GM12878 (cell line): ENCODE measurements around the gene HPSE. TPM values are rescaled to one million over a fixed set of nuclear protein-coding genes. Genes with fewer than 3 reads are reported as not detected.

Experiments used
- ATAC-seq: fragments of 200-7000 bp; cut with Tn5 transposase; 3 replicates; pipeline ENCODE4 v1.9.1; 2020; ENCODE audit warnings: mild to moderate bottlenecking, moderate library complexity
- BruUV-seq: library from RNA; stranded (reverse); fragments of 400-500 nt; replicated peaks from 2 replicates; lab custom pipeline; 2021; lab: Mats Ljungman, UMichigan
- CTCF ChIA-PET: fragments of 300-600 bp; sonication (Branson Sonifier 250); formaldehyde crosslinking; extraction: SDS; loops from one replicate; lab custom pipeline; 2021; ENCODE audit warnings: inconsistent platforms; lab: Yijun Ruan, JAX
- POLR2A ChIA-PET: fragments of 350-600 bp; formaldehyde crosslinking; extraction: SDS; loops from one replicate; lab custom pipeline; 2021; ENCODE audit warnings: inconsistent platforms; lab: Charles Lee
- RAD21 ChIA-PET: fragments of 300-600 bp; sonication (Branson Sonifier 250); formaldehyde crosslinking; loops from one replicate; lab custom pipeline; 2023; ENCODE audit warnings: antibody characterized with exemption; ENCODE audit not compliant: unreplicated experiment; lab: Charles Lee
- SMC1A ChIA-PET: fragments of 300-600 bp; sonication (Branson Sonifier 250); formaldehyde crosslinking; loops from one replicate; lab custom pipeline; 2023; ENCODE audit not compliant: unreplicated experiment, uncharacterized antibody; lab: Charles Lee
- DNase-seq: peaks from one replicate; pipeline ENCODE4 v3.0.0-alpha.2; 2011; ENCODE audit warnings: low read depth, low spot score
- FAIRE-seq: peaks from 3 replicates; lab custom pipeline; 2011; peaks lifted over from hg19 to GRCh38; lab: Jason Lieb, UNC
- H2AFZ ChIP-seq: 2 replicates; pipeline ENCODE4 v1.6.0; 2011; ENCODE audit warnings: low read depth, low read length, control low read depth; ENCODE audit not compliant: control insufficient read depth
- H3K27ac ChIP-seq: 2 replicates; pipeline ENCODE4 v1.5.1; 2011; ENCODE audit warnings: control low read depth; ENCODE audit not compliant: control insufficient read depth, insufficient read depth
- H3K27me3 ChIP-seq, 2 experiments: replicated peaks in 1 of 2; 2 replicates each; pipeline versions ENCODE4 v1.6.0 to v1.6.1; 2011; ENCODE audit warnings: low read length in 1 of 2; ENCODE audit not compliant: control insufficient read depth in 2 of 2, insufficient read depth in 2 of 2
- H3K36me3 ChIP-seq, 2 experiments: 2 replicates each; pipeline ENCODE4 v1.5.1; 2011; ENCODE audit warnings: low read length in 1 of 2; ENCODE audit not compliant: control insufficient read depth in 2 of 2, insufficient read depth in 2 of 2
- H3K4me1 ChIP-seq: 2 replicates; pipeline ENCODE4 v1.6.1; 2011; ENCODE audit warnings: mild to moderate bottlenecking, low read length, moderate library complexity, mixed read lengths; ENCODE audit not compliant: control insufficient read depth, insufficient read depth
- H3K4me2 ChIP-seq: 2 replicates; pipeline ENCODE4 v1.6.0; 2011; ENCODE audit warnings: control low read depth; ENCODE audit not compliant: control insufficient read depth, insufficient read depth
- H3K4me3 ChIP-seq: fragments of 200-600 bp; sonication (generic); 2 replicates; pipeline ENCODE4 v1.5.1; 2016
- H3K79me2 ChIP-seq: 2 replicates; pipeline ENCODE4 v1.6.0; 2011; ENCODE audit warnings: low read length; ENCODE audit not compliant: control insufficient read depth, insufficient read depth
- H3K9ac ChIP-seq: 2 replicates; pipeline ENCODE4 v1.8.0; 2011; ENCODE audit warnings: low read length, control low read depth, mixed read lengths; ENCODE audit not compliant: control insufficient read depth, insufficient read depth
- H3K9me3 ChIP-seq: replicated peaks from 3 replicates; pipeline ENCODE4 v1.5.1; 2011; ENCODE audit warnings: mild to moderate bottlenecking, low read length; ENCODE audit not compliant: control insufficient read depth, insufficient read depth
- H4K20me1 ChIP-seq: 2 replicates; pipeline ENCODE4 v1.6.0; 2011; ENCODE audit not compliant: control insufficient read depth, insufficient read depth
- CEBPB ChIP-seq, 2 experiments: fragments of 150-350 bp in 1 of 2; IDR thresholded peaks; 2 replicates each; pipeline ENCODE4 v1.6.1; 2012 to 2014; ENCODE audit warnings: low read depth in 2 of 2, low read length in 2 of 2, borderline replicate concordance in 1 of 2, inconsistent platforms in 1 of 2
- NFIC ChIP-seq: IDR thresholded peaks from 2 replicates; pipeline ENCODE4 v1.6.1; 2012; ENCODE audit warnings: low read depth, mild to moderate bottlenecking, inconsistent platforms, low read length, moderate library complexity
- NFXL1 ChIP-seq: fragments of 450-650 bp; IDR thresholded peaks from 2 replicates; pipeline ENCODE4 v1.6.1; 2017; ENCODE audit warnings: antibody characterized with exemption, mild to moderate bottlenecking, borderline replicate concordance
- SIX5 ChIP-seq: IDR thresholded peaks from 2 replicates; pipeline ENCODE4 v1.6.1; 2011; ENCODE audit warnings: mild to moderate bottlenecking, low read depth, low read length, moderate library complexity; ENCODE audit not compliant: severe bottlenecking
- SMAD1 ChIP-seq: fragments of 450-650 bp; IDR thresholded peaks from 2 replicates; pipeline ENCODE4 v1.6.1; 2018; ENCODE audit warnings: mild to moderate bottlenecking, low read depth; ENCODE audit not compliant: partially characterized antibody
- TCF3 ChIP-seq: IDR thresholded peaks from 2 replicates; pipeline ENCODE4 v1.6.1; 2012; ENCODE audit warnings: low read depth, mild to moderate bottlenecking, low read length, borderline replicate concordance; ENCODE audit not compliant: insufficient read depth
- TCF7 ChIP-seq: IDR thresholded peaks from 2 replicates; pipeline ENCODE4 v1.6.1; 2014; ENCODE audit warnings: antibody characterized with exemption, borderline replicate concordance
- WGBS: methylation state at CpG from one replicate; pipeline ENCODE4 v1.1.6; 2016; ENCODE audit warnings: low lambda C conversion rate; ENCODE audit not compliant: insufficient replicate concordance, insufficient coverage; ENCODE audit errors: missing lambda C conversion rate; 5-methylcytosine and 5-hydroxymethylcytosine counted together
- in situ Hi-C: fragments of 300-500 bp; cut with MboI; formaldehyde crosslinking; loops from 9 replicates; pipeline ENCODE4 v1.14.3; 2018; ENCODE audit warnings: mixed read lengths
- intact Hi-C: fragments of 100-400 bp; cut with micrococcal nuclease; formaldehyde crosslinking; loops from one replicate; pipeline ENCODE4 v1.14.2; 2022; ENCODE audit not compliant: unreplicated experiment
- polyA plus RNA-seq, 11 experiments: library from polyadenylated mRNA; depleted of rRNA in 4 of 11; unstranded in 6 of 11; stranded (reverse) in 5 of 11; fragments of >200 nt; fragmentation: Nextera tagmentation in 4 of 11; fragmentation: Illumina TruSeq in 1 of 11; extraction: Ambion mirVana in 4 of 11; extraction: Trizol in 1 of 11; gene quantifications; 1 replicate in 1 of 11; 2 replicates in 10 of 11; pipeline versions ENCODE4 v1.2.1 to v1.2.3, GENCODE V29; 2011 to 2016; ENCODE audit warnings: inconsistent platforms in 2 of 11, missing spikeins in 2 of 11, low read depth in 1 of 11
- total RNA-seq, 4 experiments: library from RNA; depleted of rRNA in 3 of 4; stranded (reverse); fragments of >200 nt in 3 of 4; fragmentation: Illumina TruSeq in 1 of 4; extraction: Trizol in 1 of 4; gene quantifications; 2 replicates each; pipeline versions ENCODE4 v1.2.1 to v1.2.3, GENCODE V29; 2013 to 2021

Gene HPSE
- total and polyA plus RNA-seq, 10 of the 15 experiments (the other 5 are each of a cell fraction or from before 2014, with no cell fraction given): 0.16 to 0.89 (median 0.58) TPM

DNA sequence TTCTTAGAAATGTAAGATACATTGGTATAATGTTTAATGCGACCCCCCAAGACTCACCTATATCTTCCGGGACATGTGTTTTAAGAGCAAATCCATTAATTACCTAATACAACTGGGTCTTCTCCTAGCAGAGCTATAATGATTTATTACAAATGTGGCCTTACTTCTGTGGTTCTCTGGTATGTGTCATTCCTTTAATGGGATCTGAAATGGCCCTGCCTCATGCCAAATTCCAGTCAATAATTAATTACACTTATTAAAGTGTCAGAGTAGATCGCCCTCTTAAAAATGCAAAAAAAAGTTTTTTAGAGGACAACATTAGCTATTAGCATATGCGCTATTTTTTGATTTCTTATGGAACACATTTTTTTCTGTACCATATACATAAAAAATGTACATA lies 17.0 kb downstream of the HPSE start:
- intact Hi-C loops: no loop called here
- no peaks in the 10 kb centered on the region for H3K9me3 ChIP-seq
- RAD21 ChIA-PET: no interaction called here
- H4K20me1 ChIP-seq: no peaks in the 10 kb centered on the region
- ATAC-seq: no peak
- TF ChIP-seq NFIC (no peak), SMAD1 (no peak)
- TF ChIP-seq, all 136 proteins: peak for 0
- DNase-seq (no peak), FAIRE-seq (no peak)
- H3K4me3 ChIP-seq: no peak overlapping the region
- SMC1A ChIA-PET: no interaction called here
- CTCF ChIA-PET: no interaction called here
- WGBS: 51% methylated on average over 4 of the region's 4 CpGs
- H3K4me1 ChIP-seq: no peaks in the 10 kb centered on the region
- no peaks in the 10 kb centered on the region for H3K36me3 ChIP-seq
- H3K9ac ChIP-seq: no peak overlapping the region
- H2AFZ ChIP-seq: no peak overlapping the region
- no peaks in the 10 kb centered on the region for H3K79me2 ChIP-seq
- H3K27ac ChIP-seq: no peak overlapping the region
- POLR2A ChIA-PET: no interaction called here
- H3K4me2 ChIP-seq: no peak overlapping the region
- H3K27me3 ChIP-seq: no peaks in the 10 kb centered on the region
- no TSS peak for BruUV-seq
- in situ Hi-C loops: no loop called here

DNA sequence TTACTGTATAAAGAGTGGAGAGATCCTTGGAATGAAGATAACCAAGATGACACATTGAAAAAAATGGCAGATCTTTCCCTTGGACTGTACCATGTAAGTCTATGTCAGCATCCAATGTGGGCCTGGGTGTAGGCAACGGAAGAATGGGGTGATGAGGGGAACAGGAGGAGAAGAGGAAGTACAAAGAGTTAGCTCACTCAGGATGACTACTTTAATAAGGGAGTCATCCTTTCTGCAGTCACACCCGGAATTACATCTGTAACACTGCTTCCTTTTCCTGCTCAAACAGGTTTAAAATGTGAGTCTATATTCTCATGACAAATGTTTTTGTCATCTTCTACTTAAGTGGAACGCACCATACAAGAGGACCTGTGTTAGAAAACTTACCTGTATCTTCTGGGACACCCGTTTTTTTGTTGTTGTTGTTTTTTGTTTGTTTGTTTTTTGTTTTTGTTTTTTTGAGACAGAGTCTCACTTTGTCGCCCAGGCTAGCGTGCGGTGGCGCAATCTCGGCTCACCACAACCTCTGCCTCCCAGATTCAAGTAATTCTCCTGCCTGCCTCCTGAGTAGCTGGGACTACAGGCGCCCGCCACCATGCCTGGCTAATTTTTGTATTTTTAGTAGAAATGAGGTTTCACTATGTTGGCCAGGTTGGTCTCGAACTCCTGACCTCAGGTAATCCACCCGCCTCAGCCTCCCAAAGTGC lies 18.0 kb downstream of the HPSE start:
- H3K36me3 ChIP-seq: no peaks in the 10 kb centered on the region
- no peaks in the 10 kb centered on the region for H3K79me2 ChIP-seq
- no TSS peak for BruUV-seq
- ATAC-seq (no peak), DNase-seq (no peak), FAIRE-seq (no peak)
- 67% methylated on average over 13 of the region's 13 CpGs for WGBS
- H3K4me1 ChIP-seq: no peaks in the 10 kb centered on the region
- in situ Hi-C loops: no loop called here
- no peak overlapping the region for H3K27ac ChIP-seq
- no peak overlapping the region for H3K4me2 ChIP-seq
- H3K9me3 ChIP-seq: no peaks in the 10 kb centered on the region
- no peak for TF ChIP-seq NFXL1
- TF ChIP-seq CEBPB (IDR thresholded peaks at IDR 0.05; ENCODE audit: borderline replicate concordance in 1 of 2, low read depth in 2 of 2, low read length in 2 of 2): no peak
- TF ChIP-seq SIX5: no peak
- TF ChIP-seq TCF3: no peak
- TF ChIP-seq TCF7: no peak
- TF ChIP-seq, all 136 proteins: peak for 0
- SMC1A ChIA-PET: no interaction called here
- POLR2A ChIA-PET: no interaction called here
- H3K4me3 ChIP-seq: no peak overlapping the region
- CTCF ChIA-PET: no interaction called here
- H2AFZ ChIP-seq: no peak overlapping the region
- intact Hi-C loops: no loop called here
- H4K20me1 ChIP-seq: no peaks in the 10 kb centered on the region
- H3K9ac ChIP-seq: no peak overlapping the region
- H3K27me3 ChIP-seq: no peaks in the 10 kb centered on the region
- RAD21 ChIA-PET: no interaction called here
